ENCODE data around the gene ELL2.
"Not testable (repeated sequence)": the region's sequence is repeated elsewhere in the genome, so short reads cannot be mapped to it uniquely, and the experiment has no call there.

ELL2 gene

GRCh38 chr5:95853490-95853889 lies 108.2 kb downstream of the ELL2 start:
- H2BK15ac ChIP-seq (replicated peaks; ENCODE audit: low read depth) = no peak overlapping the region
- H2BK5ac ChIP-seq (ENCODE audit: low read length) = no peak overlapping the region
- no peak overlapping the region for H3K9ac ChIP-seq (ENCODE audit: low read length)
- no CpG with 5 or more reads among the region's 3 CpGs for WGBS (ENCODE audit: extremely low coverage, insufficient coverage, low lambda C conversion rate)
- no peaks in the 10 kb centered on the region for H3K79me1 ChIP-seq (ENCODE audit: low read length)
- H3K27ac ChIP-seq (ENCODE audit: low read depth, low read length) = no peak overlapping the region
- no peak overlapping the region for H3K4ac ChIP-seq (ENCODE audit: low read depth, low read length)
- H4K8ac ChIP-seq (ENCODE audit: low read depth, low read length) = no peak overlapping the region
- no peak overlapping the region for H3K4me2 ChIP-seq (ENCODE audit: low read length)
- no peak overlapping the region for H3K56ac ChIP-seq (ENCODE audit: low read length)
- no peaks in the 10 kb centered on the region for H3K79me2 ChIP-seq (ENCODE audit: control insufficient read depth, insufficient read depth, low read length)
- H2BK120ac ChIP-seq (ENCODE audit: low read depth, low read length) = no peak overlapping the region
- H3K4me1 ChIP-seq (ENCODE audit: control insufficient read depth, low read depth, low read length) = no peaks in the 10 kb centered on the region
- no peaks in the 10 kb centered on the region for H3K27me3 ChIP-seq (ENCODE audit: insufficient read depth, low read length, poor library complexity)
- no peak overlapping the region for H2AK5ac ChIP-seq (ENCODE audit: low read length)
- no peak overlapping the region for H3K18ac ChIP-seq (ENCODE audit: low read length)
- no peak for DNase-seq
- H3K36me3 ChIP-seq (ENCODE audit: control insufficient read depth, insufficient read depth, low read length) = no peaks in the 10 kb centered on the region
- H4K5ac ChIP-seq (ENCODE audit: low read length) = no peak overlapping the region
- H3K4me3 ChIP-seq (ENCODE audit: low read length) = no peak overlapping the region
- H3K23ac ChIP-seq (ENCODE audit: low read length) = no peak overlapping the region

GRCh38 chr5:95852567-95852966 lies 109.1 kb downstream of the ELL2 start:
- Histone ChIP-seq H3K79me1 (ENCODE audit: low read length) (no peaks in the 10 kb centered on the region), H3K9ac (ENCODE audit: low read length) (no peak overlapping the region), H3K4me3 (ENCODE audit: low read length) (no peak overlapping the region), H4K8ac (ENCODE audit: low read depth, low read length) (no peak overlapping the region), H2BK15ac (replicated peaks; ENCODE audit: low read depth) (no peak overlapping the region), H2BK120ac (ENCODE audit: low read depth, low read length) (no peak overlapping the region), H3K27ac (ENCODE audit: low read depth, low read length) (no peak overlapping the region), H4K5ac (ENCODE audit: low read length) (no peak overlapping the region), H3K36me3 (ENCODE audit: control insufficient read depth, insufficient read depth, low read length) (no peaks in the 10 kb centered on the region), H3K4me2 (ENCODE audit: low read length) (no peak overlapping the region), H2AK5ac (ENCODE audit: low read length) (no peak overlapping the region), H3K56ac (ENCODE audit: low read length) (no peak overlapping the region), H3K4me1 (ENCODE audit: control insufficient read depth, low read depth, low read length) (no peaks in the 10 kb centered on the region), H3K18ac (ENCODE audit: low read length) (no peak overlapping the region), H3K27me3 (ENCODE audit: insufficient read depth, low read length, poor library complexity) (no peaks in the 10 kb centered on the region), H3K79me2 (ENCODE audit: control insufficient read depth, insufficient read depth, low read length) (no peaks in the 10 kb centered on the region), H2BK5ac (ENCODE audit: low read length) (no peak overlapping the region), H3K23ac (ENCODE audit: low read length) (no peak overlapping the region), H3K4ac (ENCODE audit: low read depth, low read length) (no peak overlapping the region)
- DNase-seq = no peak
- no CpG with 5 or more reads among the region's 5 CpGs for WGBS (ENCODE audit: extremely low coverage, insufficient coverage, low lambda C conversion rate)

- whole genome bisulfite sequencing (ENCODE audit: extremely low coverage, insufficient coverage, low lambda C conversion rate) = no CpG with 5 or more reads among the region's 34 CpGs
- not testable (repeated sequence) for H3K56ac ChIP-seq (ENCODE audit: low read length); H3K27ac ChIP-seq (ENCODE audit: low read depth, low read length); H3K4me1 ChIP-seq (ENCODE audit: control insufficient read depth, low read depth, low read length); H3K79me1 ChIP-seq (ENCODE audit: low read length); H2AK5ac ChIP-seq (ENCODE audit: low read length); H2BK15ac ChIP-seq (replicated peaks; ENCODE audit: low read depth); H4K8ac ChIP-seq (ENCODE audit: low read depth, low read length); H3K18ac ChIP-seq (ENCODE audit: low read length); H3K4me3 ChIP-seq (ENCODE audit: low read length); H3K4ac ChIP-seq (ENCODE audit: low read depth, low read length); H2BK120ac ChIP-seq (ENCODE audit: low read depth, low read length); H3K9ac ChIP-seq (ENCODE audit: low read length); H4K5ac ChIP-seq (ENCODE audit: low read length); H3K79me2 ChIP-seq (ENCODE audit: control insufficient read depth, insufficient read depth, low read length); H3K27me3 ChIP-seq (ENCODE audit: insufficient read depth, low read length, poor library complexity); H3K4me2 ChIP-seq (ENCODE audit: low read length); H3K36me3 ChIP-seq (ENCODE audit: control insufficient read depth, insufficient read depth, low read length); H2BK5ac ChIP-seq (ENCODE audit: low read length); DNase-seq; H3K23ac ChIP-seq (ENCODE audit: low read length)
Measured at GRCh38 chr5:95851141-95851540, 110.5 kb downstream of the ELL2 start.

GRCh38 chr5:95850391-95850894 lies 111.2 kb downstream of the ELL2 start:
- H3K18ac ChIP-seq (ENCODE audit: low read length) = no peak overlapping the region
- H3K56ac ChIP-seq (ENCODE audit: low read length) = no peak overlapping the region

DNA sequence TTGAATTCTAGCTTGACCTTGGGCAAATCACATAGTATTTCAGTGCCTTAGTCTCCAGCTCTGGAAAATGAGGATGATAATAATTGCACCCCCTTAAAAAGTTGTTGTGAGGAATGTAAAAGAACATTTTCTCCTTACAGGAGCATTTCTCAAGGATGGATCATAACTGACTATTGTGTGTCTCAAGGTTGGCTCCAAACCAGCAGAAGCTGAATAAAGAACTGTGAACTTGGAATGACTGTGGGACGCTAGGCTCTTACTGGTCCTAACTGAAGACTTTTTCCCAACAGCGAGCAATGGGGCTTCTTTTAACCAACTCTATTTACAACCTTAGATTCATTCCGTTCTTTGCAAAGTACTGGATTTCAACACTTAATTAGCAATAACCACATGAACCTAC lies 113.0 kb downstream of the ELL2 start:
- Histone ChIP-seq H3K18ac (ENCODE audit: low read length) (no peak overlapping the region), H3K4me1 (ENCODE audit: control insufficient read depth, low read depth, low read length) (no peaks in the 10 kb centered on the region), H2AK5ac (ENCODE audit: low read length) (no peak overlapping the region), H3K4me3 (ENCODE audit: low read length) (no peak overlapping the region), H3K9ac (ENCODE audit: low read length) (no peak overlapping the region), H3K27me3 (ENCODE audit: insufficient read depth, low read length, poor library complexity) (no peaks in the 10 kb centered on the region), H3K79me2 (ENCODE audit: control insufficient read depth, insufficient read depth, low read length) (no peaks in the 10 kb centered on the region), H3K4ac (ENCODE audit: low read depth, low read length) (no peak overlapping the region), H2BK5ac (ENCODE audit: low read length) (no peak overlapping the region), H3K79me1 (ENCODE audit: low read length) (no peaks in the 10 kb centered on the region), H3K27ac (ENCODE audit: low read depth, low read length) (no peak overlapping the region), H3K4me2 (ENCODE audit: low read length) (no peak overlapping the region), H3K56ac (ENCODE audit: low read length) (no peak overlapping the region), H3K36me3 (ENCODE audit: control insufficient read depth, insufficient read depth, low read length) (no peaks in the 10 kb centered on the region), H4K5ac (ENCODE audit: low read length) (no peak overlapping the region), H3K23ac (ENCODE audit: low read length) (no peak overlapping the region), H2BK120ac (ENCODE audit: low read depth, low read length) (no peak overlapping the region), H4K8ac (ENCODE audit: low read depth, low read length) (no peak overlapping the region), H2BK15ac (replicated peaks; ENCODE audit: low read depth) (no peak overlapping the region)
- DNase-seq = no peak
- no CpG with 5 or more reads among the region's 3 CpGs for WGBS (ENCODE audit: extremely low coverage, insufficient coverage, low lambda C conversion rate)

More at GRCh38 chr5:95850391-95850894, 111.2 kb downstream of the ELL2 start:
- H3K79me2 ChIP-seq (ENCODE audit: control insufficient read depth, insufficient read depth, low read length) = no peaks in the 10 kb centered on the region
- H4K5ac ChIP-seq (ENCODE audit: low read length) = no peak overlapping the region
- no peak overlapping the region for H2BK5ac ChIP-seq (ENCODE audit: low read length)
- H2BK15ac ChIP-seq (replicated peaks; ENCODE audit: low read depth) = no peak overlapping the region
- H3K27ac ChIP-seq (ENCODE audit: low read depth, low read length) = no peak overlapping the region
- H3K4me2 ChIP-seq (ENCODE audit: low read length) = no peak overlapping the region
- no peak for DNase-seq
- H2AK5ac ChIP-seq (ENCODE audit: low read length) = no peak overlapping the region
- H3K79me1 ChIP-seq (ENCODE audit: low read length) = no peaks in the 10 kb centered on the region
- H3K9ac ChIP-seq (ENCODE audit: low read length) = no peak overlapping the region
- H4K8ac ChIP-seq (ENCODE audit: low read depth, low read length) = no peak overlapping the region
- no peak overlapping the region for H3K4me3 ChIP-seq (ENCODE audit: low read length)
- no CpG with 5 or more reads among the region's 5 CpGs for WGBS (ENCODE audit: extremely low coverage, insufficient coverage, low lambda C conversion rate)
- H3K23ac ChIP-seq (ENCODE audit: low read length) = no peak overlapping the region
- H2BK120ac ChIP-seq (ENCODE audit: low read depth, low read length) = no peak overlapping the region
- H3K4ac ChIP-seq (ENCODE audit: low read depth, low read length) = no peak overlapping the region
- H3K27me3 ChIP-seq (ENCODE audit: insufficient read depth, low read length, poor library complexity) = no peaks in the 10 kb centered on the region
- no peaks in the 10 kb centered on the region for H3K4me1 ChIP-seq (ENCODE audit: control insufficient read depth, low read depth, low read length)
- H3K36me3 ChIP-seq (ENCODE audit: control insufficient read depth, insufficient read depth, low read length) = no peaks in the 10 kb centered on the region

GRCh38 chr5:95847261-95847592 lies 114.4 kb downstream of the ELL2 start:
- H3K36me3 ChIP-seq (ENCODE audit: control insufficient read depth, insufficient read depth, low read length) = no peaks in the 10 kb centered on the region
- no peak for DNase-seq
- no peak overlapping the region for H3K23ac ChIP-seq (ENCODE audit: low read length)
- H3K4me2 ChIP-seq (ENCODE audit: low read length) = no peak overlapping the region
- no peak overlapping the region for H3K18ac ChIP-seq (ENCODE audit: low read length)
- no peak overlapping the region for H3K56ac ChIP-seq (ENCODE audit: low read length)
- WGBS (ENCODE audit: extremely low coverage, insufficient coverage, low lambda C conversion rate) = no CpG with 5 or more reads among the region's 1 CpG
- H3K4ac ChIP-seq (ENCODE audit: low read depth, low read length) = no peak overlapping the region
- H3K4me1 ChIP-seq (ENCODE audit: control insufficient read depth, low read depth, low read length) = no peaks in the 10 kb centered on the region
- H2BK15ac ChIP-seq (replicated peaks; ENCODE audit: low read depth) = no peak overlapping the region
- H2AK5ac ChIP-seq (ENCODE audit: low read length) = no peak overlapping the region
- no peak overlapping the region for H3K9ac ChIP-seq (ENCODE audit: low read length)
- no peak overlapping the region for H3K27ac ChIP-seq (ENCODE audit: low read depth, low read length)
- H3K27me3 ChIP-seq (ENCODE audit: insufficient read depth, low read length, poor library complexity) = no peaks in the 10 kb centered on the region
- H4K8ac ChIP-seq (ENCODE audit: low read depth, low read length) = no peak overlapping the region
- H2BK5ac ChIP-seq (ENCODE audit: low read length) = no peak overlapping the region
- no peak overlapping the region for H4K5ac ChIP-seq (ENCODE audit: low read length)
- no peaks in the 10 kb centered on the region for H3K79me1 ChIP-seq (ENCODE audit: low read length)
- H3K79me2 ChIP-seq (ENCODE audit: control insufficient read depth, insufficient read depth, low read length) = no peaks in the 10 kb centered on the region
- no peak overlapping the region for H3K4me3 ChIP-seq (ENCODE audit: low read length)
- H2BK120ac ChIP-seq (ENCODE audit: low read depth, low read length) = no peak overlapping the region
